Uterus (tissue), 4 donors: Measurements from ENCODE around the gene ARHGAP15. TPM values are rescaled to one million over a fixed set of nuclear protein-coding genes. Genes with fewer than 3 reads are reported as not detected.

Experiments
- DNase-seq, 2 donors: peaks; one replicate each; pipeline ENCODE4 v3.0.0-alpha.2; 2019 to 2020
- H3K27ac ChIP-seq, 2 donors: fragments of 200-600 bp; sonication (generic); 1 replicate in 1 of 2; 2 replicates in 1 of 2; pipeline ENCODE4 v1.5.1; 2016 to 2018
- H3K27me3 ChIP-seq, 2 donors: fragments of 200-600 bp; sonication (generic); one replicate each; pipeline ENCODE4 v1.5.1; 2018 to 2019; ENCODE audit warnings: control low read depth in 1 of 2
- H3K36me3 ChIP-seq, 2 donors: fragments of 200-600 bp; sonication (generic); one replicate each; pipeline ENCODE4 v1.5.1; 2019; ENCODE audit warnings: control low read depth in 1 of 2
- H3K4me1 ChIP-seq, 2 donors: fragments of 200-600 bp; sonication (generic); one replicate each; pipeline ENCODE4 v1.5.1; 2018 to 2019; ENCODE audit warnings: control low read depth in 1 of 2
- H3K4me3 ChIP-seq, 2 donors: fragments of 200-600 bp; sonication (generic); 1 replicate in 1 of 2; 2 replicates in 1 of 2; pipeline ENCODE4 v1.5.1; 2018 to 2019; ENCODE audit warnings: mild to moderate bottlenecking in 1 of 2
- H3K9me3 ChIP-seq, 2 donors: fragments of 200-600 bp; sonication (generic); one replicate each; pipeline ENCODE4 v1.5.1; 2019; ENCODE audit warnings: control low read depth in 1 of 2
- CTCF ChIP-seq, 4 experiments: fragments of 200-600 bp in 2 of 4; fragments of 450-650 bp in 2 of 4; sonication (generic) in 2 of 4; IDR thresholded peaks; one replicate each; pipeline ENCODE4 v1.5.1; 2016 to 2019; ENCODE audit warnings: antibody characterized with exemption in 4 of 4, mild to moderate bottlenecking in 2 of 4, moderate library complexity in 1 of 4
- POLR2A ChIP-seq, 2 donors: fragments of 450-650 bp; IDR thresholded peaks; one replicate each; pipeline ENCODE4 v1.6.1; 2016; ENCODE audit warnings: antibody characterized with exemption in 2 of 2, mild to moderate bottlenecking in 1 of 2, moderate library complexity in 1 of 2
- intact Hi-C: fragments of 100-400 bp; cut with DNase I; formaldehyde crosslinking; loops from one replicate; pipeline ENCODE4 v1.15.1; 2023; ENCODE audit warnings: low total_unique reads
- total RNA-seq, 4 donors: library from RNA; depleted of rRNA in 3 of 4; stranded (reverse); fragments of >200 nt in 3 of 4; gene quantifications; one replicate each; pipeline versions ENCODE4 v1.1.0 to v1.2.4, GENCODE V29; 2014 to 2023
- donor health status: DM: yes; HTN: yes; CAD: no.

Gene ARHGAP15
- total RNA-seq, 4 donors from 2014 or later = 0.88 to 28.4 (median 6.6) TPM

DNA sequence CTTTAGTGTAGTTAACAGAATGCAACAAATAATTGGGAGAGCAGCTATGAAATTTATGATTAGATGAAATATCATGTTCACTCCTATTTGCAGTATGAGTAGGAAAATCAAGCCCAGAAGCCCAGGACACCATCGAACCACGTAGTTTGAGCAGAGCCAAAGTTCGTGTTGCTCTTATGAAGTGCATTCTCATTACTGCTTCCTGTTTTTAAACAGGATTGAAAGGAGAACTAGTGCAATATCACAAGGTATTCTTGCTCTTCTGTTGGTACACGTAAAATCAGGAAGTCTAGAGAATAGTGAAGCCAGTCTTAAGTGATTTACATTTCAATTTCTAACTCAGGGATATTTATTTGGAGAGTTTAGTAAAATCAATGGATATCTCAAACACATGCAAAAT is 21.1 kb downstream of the ARHGAP15 start:
- no peak overlapping the region for H3K27ac ChIP-seq
- no peak for TF ChIP-seq POLR2A (IDR thresholded peaks at IDR 0.05)
- no peak for TF ChIP-seq CTCF (IDR thresholded peaks at IDR 0.05)
- H3K9me3 ChIP-seq = no peaks in the 10 kb centered on the region
- no peaks in the 10 kb centered on the region for H3K4me1 ChIP-seq
- no peak overlapping the region for H3K4me3 ChIP-seq
- DNase-seq = no peak
- intact Hi-C loops = no loop called here
- H3K36me3 ChIP-seq = no peaks in the 10 kb centered on the region
- no peaks in the 10 kb centered on the region for H3K27me3 ChIP-seq

GRCh38 chr2:143151111-143151752 is 22.0 kb downstream of the ARHGAP15 start:
- no peak overlapping the region for H3K27ac ChIP-seq
- intact Hi-C loops = no loop called here
- no peaks in the 10 kb centered on the region for H3K4me1 ChIP-seq
- H3K27me3 ChIP-seq = no peaks in the 10 kb centered on the region
- no peaks in the 10 kb centered on the region for H3K36me3 ChIP-seq
- no peak overlapping the region for H3K4me3 ChIP-seq
- no peak for DNase-seq
- no peaks in the 10 kb centered on the region for H3K9me3 ChIP-seq
- TF ChIP-seq CTCF (IDR thresholded peaks at IDR 0.05) = no peak
- TF ChIP-seq POLR2A (IDR thresholded peaks at IDR 0.05) = no peak

DNA sequence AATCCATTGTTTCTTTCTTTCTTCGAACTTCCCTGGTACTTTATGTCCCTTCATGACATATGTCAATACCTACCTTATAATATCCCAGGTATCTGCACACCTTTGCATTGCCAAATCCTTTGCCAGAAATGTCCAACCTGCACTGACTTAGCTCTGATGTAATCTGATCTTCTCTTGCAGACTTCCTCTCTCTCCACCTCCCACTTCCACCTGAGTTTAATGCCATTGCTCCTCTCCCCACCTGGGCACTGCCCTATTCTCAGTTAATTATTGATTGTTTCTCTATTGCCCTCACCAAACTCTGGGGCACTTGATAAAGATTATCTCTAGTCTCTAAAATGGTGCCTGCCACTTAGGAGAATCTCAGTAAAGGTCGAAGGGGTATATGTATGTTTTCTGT is 23.0 kb downstream of the ARHGAP15 start:
- DNase-seq = no peak
- no peak overlapping the region for H3K27ac ChIP-seq
- H3K4me3 ChIP-seq = no peak overlapping the region
- no peak for TF ChIP-seq POLR2A (IDR thresholded peaks at IDR 0.05)
- TF ChIP-seq CTCF (IDR thresholded peaks at IDR 0.05) = no peak
- no peaks in the 10 kb centered on the region for H3K4me1 ChIP-seq
- H3K27me3 ChIP-seq = no peaks in the 10 kb centered on the region
- H3K36me3 ChIP-seq = no peaks in the 10 kb centered on the region
- intact Hi-C loops = no loop called here
- no peaks in the 10 kb centered on the region for H3K9me3 ChIP-seq

DNA sequence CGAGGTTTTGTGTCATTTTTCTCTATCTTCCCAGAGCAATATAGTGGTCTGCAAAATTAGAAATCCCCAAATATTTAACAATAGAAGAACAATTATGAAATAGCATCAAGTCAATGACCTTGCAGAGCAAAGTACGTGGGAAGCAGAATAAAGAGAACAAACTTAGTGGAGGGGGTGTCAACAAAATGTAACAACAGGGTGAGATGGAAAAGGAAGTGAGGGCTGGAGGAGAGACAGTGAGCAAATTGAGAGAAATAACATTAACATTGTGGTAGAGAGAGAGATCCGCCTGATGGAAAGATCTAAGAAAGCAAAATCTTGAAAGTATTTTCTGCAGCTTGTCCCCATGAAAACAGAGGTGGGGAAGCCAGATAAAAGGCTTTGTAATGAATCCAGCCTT is 23.4 kb downstream of the ARHGAP15 start:
- TF ChIP-seq POLR2A (IDR thresholded peaks at IDR 0.05) (no peak), CTCF (IDR thresholded peaks at IDR 0.05) (no peak)
- intact Hi-C loops = no loop called here
- Histone ChIP-seq H3K4me1 (no peaks in the 10 kb centered on the region), H3K36me3 (no peaks in the 10 kb centered on the region), H3K9me3 (no peaks in the 10 kb centered on the region), H3K4me3 (no peak overlapping the region), H3K27ac (no peak overlapping the region), H3K27me3 (no peaks in the 10 kb centered on the region)
- DNase-seq = no peak

GRCh38 chr2:143155661-143156060 is 26.4 kb downstream of the ARHGAP15 start:
- no peak for TF ChIP-seq CTCF (IDR thresholded peaks at IDR 0.05)
- TF ChIP-seq POLR2A (IDR thresholded peaks at IDR 0.05) = no peak

More at GRCh38 chr2:143155661-143156060, 26.4 kb downstream of the ARHGAP15 start:
- DNase-seq = no peak
- intact Hi-C loops = no loop called here
- H3K9me3 ChIP-seq = no peaks in the 10 kb centered on the region
- no peaks in the 10 kb centered on the region for H3K4me1 ChIP-seq
- no peaks in the 10 kb centered on the region for H3K27me3 ChIP-seq
- H3K36me3 ChIP-seq = no peaks in the 10 kb centered on the region
- H3K4me3 ChIP-seq = no peak overlapping the region
- H3K27ac ChIP-seq = no peak overlapping the region
